Natural killer cell (primary cell): ENCODE measurements around the gene DHRS7. TPM values are rescaled to one million over a fixed set of nuclear protein-coding genes. Genes with fewer than 3 reads are reported as not detected.

Experiments
- ATAC-seq, 3 donors: fragments of 150-1000 bp in 2 of 3; fragments of 200-7000 bp in 1 of 3; cut with Tn5 transposase; 1 replicate in 1 of 3; 2 replicates in 2 of 3; pipeline ENCODE4 v1.10.0; 2021; ENCODE audit warnings: mild to moderate bottlenecking in 2 of 3, moderate library complexity in 2 of 3
- DNase-seq, 2 donors: peaks; one replicate each; pipeline versions ENCODE4 v3.0.0 to v3.0.0-alpha.2; 2013 to 2021; ENCODE audit warnings: mixed read lengths in 1 of 2
- H3K27ac ChIP-seq: one replicate; pipeline ENCODE4 v1.5.1; 2013; ENCODE audit warnings: mild to moderate bottlenecking, low read length
- H3K27me3 ChIP-seq: one replicate; pipeline ENCODE4 v1.6.1; 2013; ENCODE audit warnings: low read length; ENCODE audit not compliant: control insufficient read depth, insufficient read depth
- H3K36me3 ChIP-seq: one replicate; pipeline ENCODE4 v1.6.1; 2013; ENCODE audit warnings: low read length; ENCODE audit not compliant: control insufficient read depth, insufficient read depth
- H3K4me1 ChIP-seq: one replicate; pipeline ENCODE4 v1.6.1; 2013; ENCODE audit warnings: low read length; ENCODE audit not compliant: control insufficient read depth, insufficient read depth
- H3K4me3 ChIP-seq: one replicate; pipeline ENCODE4 v1.5.1; 2013; ENCODE audit warnings: low read length
- H3K9me3 ChIP-seq: one replicate; pipeline ENCODE4 v1.6.1; 2013; ENCODE audit warnings: low read length; ENCODE audit not compliant: control insufficient read depth, insufficient read depth
- H3K27ac Mint-ChIP-seq, 2 donors: one replicate each; pipeline ENCODE4 v1.8.0; 2022; ENCODE audit warnings: mild to moderate bottlenecking in 2 of 2, mixed read lengths in 2 of 2, moderate library complexity in 1 of 2
- H3K27me3 Mint-ChIP-seq, 2 donors: one replicate each; pipeline ENCODE4 v1.8.0; 2022; ENCODE audit warnings: low read depth in 2 of 2, mixed read lengths in 2 of 2
- H3K36me3 Mint-ChIP-seq: one replicate; pipeline ENCODE4 v1.8.0; 2022; ENCODE audit warnings: mixed read lengths
- H3K4me1 Mint-ChIP-seq, 2 donors: one replicate each; pipeline ENCODE4 v1.8.0; 2022; ENCODE audit warnings: mixed read lengths in 2 of 2
- H3K4me3 Mint-ChIP-seq: one replicate; pipeline ENCODE4 v1.8.0; 2022; ENCODE audit warnings: mild to moderate bottlenecking, moderate library complexity, mixed read lengths
- H3K9me3 Mint-ChIP-seq, 2 donors: one replicate each; pipeline ENCODE4 v1.8.0; 2022; ENCODE audit warnings: mixed read lengths in 2 of 2
- WGBS: methylation state at CpG from one replicate; pipeline ENCODE4 v1.1.7; 2013; ENCODE audit warnings: missing lambda C conversion rate; ENCODE audit not compliant: insufficient coverage; 5-methylcytosine and 5-hydroxymethylcytosine counted together
- intact Hi-C: fragments of 100-400 bp; cut with micrococcal nuclease; formaldehyde crosslinking; loops from one replicate; pipeline ENCODE4 v1.14.2; 2022
- total RNA-seq, 4 donors: library from RNA; stranded (reverse); fragments of 120-200 nt in 1 of 4; gene quantifications; one replicate each; pipeline versions ENCODE4 v1.2.3 to v1.2.4, GENCODE V29; 2013 to 2022
- TF ChIP-seq, protein P1 (sequence below): fragments of 200-600 bp; IDR thresholded peaks from one replicate; pipeline ENCODE4 v1.8.0; 2022; ENCODE audit warnings: antibody characterized with exemption

The DHRS7 gene
- total RNA-seq, 3 donors from 2014 or later (not counting 1 experiment from before 2014, with no cell fraction given): 115 to 139 (median 126) TPM

DNA sequence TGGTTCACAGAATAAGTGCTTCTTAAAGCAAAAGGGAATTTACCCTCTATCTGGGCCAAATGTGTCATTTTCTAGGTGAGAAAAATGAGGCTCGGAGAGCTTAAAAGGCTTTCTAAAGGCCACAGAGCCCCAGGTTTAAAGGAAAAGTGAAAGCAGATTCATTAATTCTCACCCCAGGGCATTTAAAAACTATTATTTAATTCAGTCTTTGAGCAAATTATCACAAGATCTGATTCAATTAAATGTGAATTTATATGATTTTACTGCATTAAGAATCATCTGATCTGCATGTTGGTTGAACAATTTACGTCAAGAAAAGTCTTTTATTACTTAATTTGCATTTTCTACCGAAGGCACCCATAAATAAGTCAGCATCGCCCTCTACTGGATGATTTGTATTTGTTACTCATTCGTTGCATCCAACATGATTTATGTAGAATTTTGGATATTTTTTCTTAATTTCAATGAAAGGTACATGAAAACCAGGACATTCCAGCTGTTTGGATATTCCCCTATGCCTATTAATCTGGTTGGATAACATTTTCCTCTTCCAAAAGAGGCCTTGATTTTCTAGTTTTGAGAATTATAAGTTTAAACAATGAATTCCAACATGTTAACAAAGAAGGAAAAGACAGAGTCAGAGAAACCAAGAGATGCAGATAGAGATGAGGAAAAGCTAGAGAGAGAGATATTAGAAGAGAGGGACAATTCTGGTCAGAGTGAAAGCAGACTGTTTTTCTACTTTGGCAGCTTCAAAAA lies 19.1 kb upstream of the DHRS7 start:
- Mint-ChIP-seq H3K27me3 (peaks cover 0 to 3% of the 10 kb centered on the region in 2 donors), H3K36me3 (no peaks in the 10 kb centered on the region), H3K4me3 (peak overlapping the region; percentile 87), H3K27ac (peak overlapping the region; percentile 97 to 98), H3K9me3 (no peaks in the 10 kb centered on the region), H3K4me1 (peaks cover 12 to 17% of the 10 kb centered on the region in 2 donors)
- TF ChIP-seq, protein P1, sequence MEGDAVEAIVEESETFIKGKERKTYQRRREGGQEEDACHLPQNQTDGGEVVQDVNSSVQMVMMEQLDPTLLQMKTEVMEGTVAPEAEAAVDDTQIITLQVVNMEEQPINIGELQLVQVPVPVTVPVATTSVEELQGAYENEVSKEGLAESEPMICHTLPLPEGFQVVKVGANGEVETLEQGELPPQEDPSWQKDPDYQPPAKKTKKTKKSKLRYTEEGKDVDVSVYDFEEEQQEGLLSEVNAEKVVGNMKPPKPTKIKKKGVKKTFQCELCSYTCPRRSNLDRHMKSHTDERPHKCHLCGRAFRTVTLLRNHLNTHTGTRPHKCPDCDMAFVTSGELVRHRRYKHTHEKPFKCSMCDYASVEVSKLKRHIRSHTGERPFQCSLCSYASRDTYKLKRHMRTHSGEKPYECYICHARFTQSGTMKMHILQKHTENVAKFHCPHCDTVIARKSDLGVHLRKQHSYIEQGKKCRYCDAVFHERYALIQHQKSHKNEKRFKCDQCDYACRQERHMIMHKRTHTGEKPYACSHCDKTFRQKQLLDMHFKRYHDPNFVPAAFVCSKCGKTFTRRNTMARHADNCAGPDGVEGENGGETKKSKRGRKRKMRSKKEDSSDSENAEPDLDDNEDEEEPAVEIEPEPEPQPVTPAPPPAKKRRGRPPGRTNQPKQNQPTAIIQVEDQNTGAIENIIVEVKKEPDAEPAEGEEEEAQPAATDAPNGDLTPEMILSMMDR: peak; percentile 98
- peak overlapping the region; percentile 85 for H3K27ac ChIP-seq
- H3K4me3 ChIP-seq: peak overlapping the region; percentile 43
- intact Hi-C loops: loop anchor here (1.0 to 5.0 kb wide), 6 partner anchors 20 to 1057 kb away; no protein-coding TSS in a partner anchor
- H3K9me3 ChIP-seq: no peaks in the 10 kb centered on the region
- ATAC-seq (peak; percentile 92 to 94 (median 93)), DNase-seq (peak in 1 of 2 donors; percentile 88)
- 0% methylated on average over 4 of the region's 5 CpGs for WGBS
- peaks cover 6% of the 10 kb centered on the region for H3K4me1 ChIP-seq
- H3K27me3 ChIP-seq: no peaks in the 10 kb centered on the region
- no peaks in the 10 kb centered on the region for H3K36me3 ChIP-seq

DNA sequence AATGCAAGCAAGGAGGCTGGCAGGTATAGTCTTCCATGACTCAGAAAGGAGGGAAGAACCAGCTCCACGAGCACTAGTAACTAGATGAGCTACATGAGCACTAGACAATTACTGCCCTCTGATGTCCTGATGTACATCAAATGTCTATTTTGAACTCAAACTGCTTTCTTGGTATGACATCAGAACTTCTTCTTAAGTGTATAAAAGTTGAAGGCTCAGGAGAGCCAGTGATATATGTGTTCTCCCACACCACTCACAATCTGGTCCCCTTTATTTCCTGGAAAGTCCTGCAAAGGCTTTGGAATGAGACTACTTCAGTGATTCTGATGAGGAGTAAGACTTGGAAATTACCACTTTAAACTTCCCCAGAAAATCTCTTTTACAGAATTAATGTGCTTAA lies 18.5 kb upstream of the DHRS7 start:
- Mint-ChIP-seq H3K4me3 (peak overlapping the region; percentile 87), H3K27me3 (peaks cover 0 to 3% of the 10 kb centered on the region in 2 donors), H3K36me3 (no peaks in the 10 kb centered on the region), H3K9me3 (no peaks in the 10 kb centered on the region), H3K27ac (peak overlapping the region; percentile 97 to 98), H3K4me1 (peaks cover 12 to 17% of the 10 kb centered on the region in 2 donors)
- H3K9me3 ChIP-seq: no peaks in the 10 kb centered on the region
- TF ChIP-seq, protein P1: no peak
- no peaks in the 10 kb centered on the region for H3K36me3 ChIP-seq
- H3K27ac ChIP-seq: peak overlapping the region; percentile 85
- peak in 1 of 2 donors; percentile 50 for DNase-seq
- WGBS: 13% methylated on average over 1 of the region's 1 CpG
- no peaks in the 10 kb centered on the region for H3K27me3 ChIP-seq
- H3K4me3 ChIP-seq: peak overlapping the region; percentile 43
- peak in 2 of 3 donors; percentile 46 to 53 for ATAC-seq
- peaks cover 6% of the 10 kb centered on the region for H3K4me1 ChIP-seq
- intact Hi-C loops: loop anchor here (1.0 to 5.0 kb wide), 6 partner anchors 19 to 1056 kb away; no protein-coding TSS in a partner anchor

DNA sequence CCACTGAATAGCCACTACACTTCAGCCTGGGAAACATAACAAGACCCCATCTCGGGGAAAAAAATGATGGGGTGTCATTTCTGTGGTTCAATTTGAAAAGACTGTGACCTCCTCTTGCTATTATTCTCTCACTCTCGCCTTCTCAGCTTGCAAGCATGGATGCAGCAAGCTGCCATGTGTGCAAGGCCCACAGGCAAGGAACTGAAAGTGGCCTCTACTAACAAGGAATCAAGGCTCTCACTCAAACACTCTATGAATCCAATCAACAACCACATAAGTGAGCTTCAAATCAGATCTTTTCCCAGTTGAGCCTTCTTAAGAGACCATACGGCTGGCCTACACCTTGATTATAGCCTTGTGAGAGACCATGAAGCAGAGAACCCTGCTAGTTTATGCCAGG lies 17.9 kb upstream of the DHRS7 start:
- H3K4me3 Mint-ChIP-seq: no peak overlapping the region
- H3K4me1 Mint-ChIP-seq: peaks cover 12 to 17% of the 10 kb centered on the region in 2 donors
- peak overlapping the region; percentile 85 for H3K27ac ChIP-seq
- intact Hi-C loops: loop anchor here (5.0 kb wide), 1 partner anchor 1056 kb away; no protein-coding TSS in a partner anchor
- H3K9me3 Mint-ChIP-seq: no peaks in the 10 kb centered on the region
- DNase-seq: no peak
- no peaks in the 10 kb centered on the region for H3K9me3 ChIP-seq
- H3K4me3 ChIP-seq: no peak overlapping the region
- H3K36me3 ChIP-seq: no peaks in the 10 kb centered on the region
- H3K27ac Mint-ChIP-seq: peak overlapping the region; percentile 97 to 98
- H3K4me1 ChIP-seq: peaks cover 6% of the 10 kb centered on the region
- no peaks in the 10 kb centered on the region for H3K27me3 ChIP-seq
- H3K27me3 Mint-ChIP-seq: peaks cover 0 to 3% of the 10 kb centered on the region in 2 donors
- TF ChIP-seq, protein P1: no peak
- H3K36me3 Mint-ChIP-seq: no peaks in the 10 kb centered on the region
- WGBS: 71% methylated on average over 3 of the region's 3 CpGs
- ATAC-seq: no peak
